Raji (cell line): ENCODE data around the gene GBX1.

Experiments used
- POLR2A ChIP-seq: IDR thresholded peaks from 2 replicates; pipeline ENCODE4 v1.6.1; 2011; ENCODE audit warnings: low read depth, low read length, control low read depth; ENCODE audit not compliant: insufficient read depth

GBX1 gene

DNA sequence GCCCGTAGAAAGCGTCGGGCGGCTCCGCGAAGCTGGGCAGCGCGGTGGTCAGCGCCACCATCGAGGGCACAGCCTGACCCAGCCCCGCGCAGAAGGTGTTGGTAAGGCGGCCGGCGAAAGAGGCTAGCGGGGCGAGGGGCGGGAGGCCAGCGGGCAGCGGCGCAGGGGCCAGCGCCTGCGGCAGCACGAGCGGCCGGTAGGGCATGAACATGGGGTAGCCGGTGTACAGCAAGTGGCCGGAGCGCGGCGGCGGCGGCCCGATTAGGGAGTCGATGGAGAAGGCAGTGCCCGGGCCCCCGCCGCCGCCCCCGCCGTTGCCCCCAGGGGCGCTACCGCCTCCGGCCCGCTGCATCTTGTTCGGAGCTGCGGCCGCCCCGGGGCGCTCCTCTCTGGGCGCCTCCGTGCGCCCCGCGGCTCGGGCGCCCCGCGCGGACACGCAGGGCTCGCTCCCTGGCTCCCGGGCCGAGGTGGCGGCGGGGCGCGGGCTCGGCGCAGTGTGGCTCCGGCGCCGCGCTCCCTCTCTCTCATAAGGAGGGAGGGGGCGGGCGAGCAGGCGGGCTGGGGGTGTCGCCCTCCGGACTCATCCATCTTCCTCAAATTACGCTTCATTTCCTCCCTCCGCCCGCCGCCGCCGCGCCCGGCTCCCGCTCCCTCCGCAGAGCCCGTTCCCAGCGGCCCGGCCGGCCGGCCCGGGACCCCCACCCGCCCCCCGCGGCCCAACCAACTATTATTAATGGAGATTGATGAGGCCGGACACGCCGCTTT lies at the start of gene GBX1:
GBX1 (minus strand) TSS at position 498 of the 765 bp plus-strand sequence; CDS start at position 352, 146 bp downstream.
- no peak for TF ChIP-seq POLR2A

DNA sequence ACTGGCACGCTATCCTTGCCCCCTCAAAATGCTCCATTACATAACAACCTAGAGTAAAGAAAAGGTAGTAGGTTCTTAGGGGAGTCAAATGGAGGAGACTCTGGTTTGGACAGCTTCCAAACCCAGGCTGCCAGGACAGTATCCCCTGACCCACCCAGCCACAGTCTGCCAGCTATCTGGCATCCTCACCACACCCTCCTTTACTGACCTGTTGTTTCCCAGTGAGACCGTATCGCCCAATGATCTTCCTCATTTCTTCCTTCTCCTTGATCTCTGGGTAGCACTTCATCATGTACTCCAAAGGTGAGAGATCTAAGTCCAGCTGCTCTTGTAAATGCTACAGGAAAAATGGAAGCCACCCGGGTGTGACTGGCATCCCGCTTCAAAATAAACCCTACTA lies 47.9 kb upstream of the GBX1 start:
- TF ChIP-seq POLR2A: no peak

DNA sequence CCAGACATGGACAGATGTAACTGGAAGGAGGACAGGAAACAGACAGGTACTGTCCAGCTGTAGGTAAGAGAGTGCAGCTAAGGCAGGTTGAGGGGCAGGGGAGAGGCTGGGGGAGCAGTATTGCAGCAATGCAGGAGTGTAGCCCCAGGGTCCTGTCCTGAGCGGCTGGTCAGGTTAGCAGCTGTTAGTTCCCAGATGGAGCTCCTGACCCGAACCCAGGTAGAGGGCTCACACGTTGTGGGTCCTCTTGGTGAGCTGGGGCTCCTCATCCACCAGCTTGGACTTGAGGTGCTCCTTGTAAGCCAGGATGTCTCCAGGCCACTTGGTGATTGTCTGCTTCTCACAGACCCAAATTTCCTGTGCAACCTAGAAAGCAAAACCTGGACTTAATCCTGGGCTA lies 46.3 kb upstream of the GBX1 start:
- no peak for TF ChIP-seq POLR2A

DNA sequence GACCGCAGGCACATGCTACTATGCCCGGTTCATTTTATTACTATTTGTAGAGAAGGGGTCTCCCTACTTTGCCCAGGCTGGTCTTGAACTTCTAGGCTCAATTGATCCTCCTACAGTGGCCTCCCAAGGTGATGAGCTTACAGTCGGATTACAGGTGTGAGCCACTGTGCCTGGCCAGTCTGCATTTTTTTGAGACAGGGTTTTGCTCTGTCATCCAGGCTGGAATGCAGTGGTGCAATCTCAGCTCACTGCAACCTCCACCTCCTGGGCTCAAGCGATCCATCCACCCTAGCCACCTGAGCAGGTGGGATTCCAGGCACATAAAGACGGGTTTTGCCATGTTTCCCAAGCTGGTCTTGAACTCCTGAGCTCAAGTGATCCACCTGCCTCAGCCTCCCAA lies 45.1 kb upstream of the GBX1 start:
- TF ChIP-seq POLR2A: no peak

DNA sequence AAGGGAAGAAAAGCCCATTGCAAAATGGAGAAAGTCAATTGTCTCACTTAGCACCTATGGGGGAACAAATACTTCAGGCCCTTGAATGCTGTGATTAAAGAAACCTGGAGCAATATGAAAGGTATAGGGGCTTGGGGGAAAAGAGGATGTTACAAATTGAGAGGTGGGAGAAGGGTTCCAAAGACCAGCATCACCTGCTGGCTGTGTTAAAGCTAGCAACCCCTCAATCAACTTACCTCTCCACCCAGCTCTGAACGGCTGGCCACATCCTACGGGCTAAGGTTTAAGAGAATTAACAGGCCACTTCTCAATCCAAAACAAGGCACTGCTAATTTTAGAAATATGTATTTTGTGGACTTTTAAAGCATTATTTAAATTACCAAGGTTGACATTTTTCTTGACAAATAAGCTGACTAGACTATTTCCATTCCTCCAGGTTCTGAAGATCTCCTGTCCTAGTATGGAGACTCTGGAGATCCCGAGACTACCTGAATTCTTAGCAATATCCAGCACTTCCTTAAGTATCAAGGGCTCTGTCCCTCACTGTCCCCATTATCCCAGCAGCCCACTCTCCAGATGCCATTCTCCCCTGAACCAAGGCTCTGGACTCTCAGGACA lies 43.8 kb upstream of the GBX1 start:
- TF ChIP-seq POLR2A: no peak

DNA sequence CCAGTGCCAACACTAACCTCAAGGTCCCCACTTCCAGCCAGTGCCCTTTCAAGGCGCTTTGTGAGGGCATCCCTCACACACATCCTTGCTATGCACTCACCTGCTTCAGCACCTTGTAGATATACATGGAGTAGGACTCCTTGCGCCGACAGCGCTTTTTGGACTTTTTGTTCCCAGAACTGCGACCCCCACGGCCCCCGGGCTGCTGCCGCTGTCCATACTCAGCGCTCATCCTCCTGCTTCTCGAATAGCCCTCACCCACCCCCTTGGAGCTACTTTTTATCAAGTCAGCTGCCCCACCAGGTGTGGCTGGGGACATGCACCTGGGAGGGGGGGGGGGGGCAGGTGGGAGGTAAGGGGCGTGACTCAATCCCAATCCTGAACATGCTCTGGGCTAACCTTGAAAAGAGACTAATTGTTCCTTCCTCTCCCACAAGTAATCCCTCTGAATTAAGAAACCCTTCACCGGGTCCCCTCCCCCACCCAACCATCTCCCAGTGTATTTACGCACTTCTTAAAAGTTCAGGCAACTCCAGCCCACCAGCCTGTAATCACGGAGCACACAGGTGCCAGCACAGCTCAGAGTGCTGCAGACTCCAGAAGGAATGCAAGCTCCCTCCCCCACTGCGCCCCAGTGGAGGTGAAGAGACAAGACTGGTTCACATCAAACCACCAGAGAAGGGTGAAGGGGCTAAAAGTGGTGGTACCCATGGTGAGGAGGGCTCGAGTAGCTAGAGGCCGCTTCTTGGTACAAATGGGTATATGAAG lies 42.8 kb upstream of the GBX1 start, which contains the start of gene H2BK1:
H2BK1 (minus strand) TSS at position 402 of the 768 bp plus-strand sequence; CDS start at position 232, 170 bp downstream.
- TF ChIP-seq POLR2A: no peak

DNA sequence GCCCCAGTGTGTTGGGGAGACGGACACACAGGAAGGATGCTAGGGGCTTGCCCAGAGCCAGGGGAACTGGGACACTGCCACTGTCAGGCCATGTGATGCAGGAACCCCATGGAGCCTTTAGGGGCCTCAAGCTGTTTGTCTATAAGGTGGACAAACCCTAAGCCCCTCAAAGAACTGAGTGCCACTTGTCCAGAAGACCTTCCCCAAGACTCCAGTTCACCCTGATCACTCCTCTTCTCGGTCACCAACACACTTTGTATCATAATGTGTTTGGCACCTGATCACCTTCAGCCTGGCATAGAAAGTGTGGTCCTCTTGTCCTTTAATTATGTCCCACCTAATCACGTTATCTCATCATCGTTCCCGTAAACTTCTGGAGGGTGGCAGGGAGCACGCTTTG lies 42.1 kb upstream of the GBX1 start:
- no peak for TF ChIP-seq POLR2A

DNA sequence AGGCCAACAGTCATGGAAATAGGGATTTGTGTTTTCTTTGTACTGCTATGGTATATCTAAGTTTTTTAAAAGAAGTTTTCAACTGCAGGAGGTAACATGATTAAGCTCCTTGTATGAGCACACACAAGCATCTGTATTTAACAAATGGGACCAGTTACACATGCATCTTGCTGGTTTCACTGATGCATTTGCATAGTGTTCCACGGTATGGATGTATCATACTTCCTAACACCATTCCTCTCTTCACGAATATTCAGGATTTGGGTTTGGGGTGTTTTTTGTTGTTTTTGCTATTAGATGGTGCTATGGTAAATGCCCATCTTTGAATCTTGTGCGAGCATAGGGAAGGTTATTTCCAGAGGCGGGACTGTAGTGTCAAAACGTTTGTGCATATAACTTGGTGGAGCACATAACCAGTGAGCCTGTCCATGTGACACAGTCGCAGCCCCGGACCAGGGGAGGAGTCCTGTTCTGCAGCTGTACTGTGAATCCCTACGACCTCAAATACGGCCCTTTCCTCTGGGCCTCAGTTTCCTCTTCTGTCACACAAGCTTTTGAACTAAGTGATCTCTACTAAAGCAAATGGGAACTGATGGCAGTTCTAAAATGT lies 40.9 kb upstream of the GBX1 start:
- TF ChIP-seq POLR2A: no peak

DNA sequence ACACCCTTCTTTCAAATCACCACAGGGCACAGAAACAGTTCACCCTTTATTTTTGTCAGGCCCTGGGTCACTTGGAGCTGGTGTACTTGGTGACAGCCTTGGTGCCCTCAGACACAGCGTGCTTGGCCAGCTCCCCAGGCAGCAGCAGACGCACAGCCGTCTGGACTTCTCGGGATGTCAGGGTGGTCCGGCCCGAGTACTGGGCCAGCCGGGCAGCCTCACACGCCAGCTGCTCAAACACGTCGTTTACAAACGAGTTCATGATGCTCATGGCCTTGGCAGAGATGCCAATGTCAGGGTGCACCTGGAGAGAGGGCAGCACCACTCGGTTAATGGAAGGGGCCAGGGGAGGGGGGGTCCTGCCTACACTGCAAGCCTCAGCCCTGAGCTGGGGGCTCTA lies 40.3 kb upstream of the GBX1 start:
- no peak for TF ChIP-seq POLR2A

DNA sequence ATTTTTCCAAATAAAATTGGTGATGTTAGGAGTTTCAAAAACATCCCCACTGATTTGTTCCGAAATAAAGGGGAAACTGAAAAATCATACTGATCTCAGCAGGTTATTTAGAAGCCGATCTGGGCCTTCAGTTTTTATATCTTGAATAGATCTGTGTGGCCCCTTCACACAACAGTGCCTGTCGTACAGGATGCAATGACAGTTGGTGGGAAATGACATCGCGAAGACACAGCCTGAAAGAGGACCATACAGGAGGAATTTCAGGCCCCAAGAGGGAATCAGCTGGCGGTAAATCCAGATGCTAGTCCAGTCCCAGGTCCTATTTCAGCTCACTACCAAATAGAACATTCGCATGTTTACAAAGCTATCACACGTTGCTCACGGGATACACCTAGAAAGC lies 39.8 kb upstream of the GBX1 start:
- no peak for TF ChIP-seq POLR2A

DNA sequence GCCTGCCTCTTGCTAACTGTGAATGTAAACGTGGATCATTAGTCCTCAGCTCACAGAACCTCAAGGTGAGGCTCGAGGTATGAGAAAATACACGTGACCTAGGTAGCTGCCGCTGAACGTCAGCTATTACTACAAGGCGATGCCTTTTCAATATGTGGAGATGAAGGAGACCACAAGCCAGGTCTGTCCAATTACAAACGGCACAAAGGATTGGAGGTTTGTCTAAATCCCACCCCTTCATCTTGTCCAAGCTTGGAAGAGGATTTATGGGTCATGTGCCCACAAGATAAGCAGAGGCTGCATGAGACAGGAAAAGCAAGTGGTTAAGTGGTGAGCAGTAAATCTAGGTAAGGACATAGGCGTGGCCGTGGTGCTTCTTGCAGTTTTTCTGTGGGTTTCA lies 39.4 kb upstream of the GBX1 start:
- no peak for TF ChIP-seq POLR2A

DNA sequence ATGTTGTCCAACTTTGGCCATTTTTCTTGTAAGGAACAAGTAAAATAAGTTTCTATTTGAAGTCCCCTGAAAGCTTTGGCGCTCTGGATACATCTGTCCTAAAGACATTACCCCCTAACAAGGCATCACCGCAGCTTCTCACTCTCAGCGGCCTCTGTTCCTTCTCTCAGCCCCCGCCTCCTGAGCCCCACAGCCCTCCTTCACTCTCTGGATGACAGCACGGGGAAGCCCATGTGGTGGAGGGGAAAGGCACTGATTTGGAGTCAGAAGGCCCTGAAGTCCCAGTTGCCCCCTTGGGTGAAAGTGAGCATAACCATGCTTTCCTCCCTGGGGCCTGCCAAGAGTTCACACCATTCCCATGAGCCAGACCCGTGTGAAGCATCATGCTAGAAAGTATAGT lies 38.2 kb upstream of the GBX1 start:
- TF ChIP-seq POLR2A: no peak

DNA sequence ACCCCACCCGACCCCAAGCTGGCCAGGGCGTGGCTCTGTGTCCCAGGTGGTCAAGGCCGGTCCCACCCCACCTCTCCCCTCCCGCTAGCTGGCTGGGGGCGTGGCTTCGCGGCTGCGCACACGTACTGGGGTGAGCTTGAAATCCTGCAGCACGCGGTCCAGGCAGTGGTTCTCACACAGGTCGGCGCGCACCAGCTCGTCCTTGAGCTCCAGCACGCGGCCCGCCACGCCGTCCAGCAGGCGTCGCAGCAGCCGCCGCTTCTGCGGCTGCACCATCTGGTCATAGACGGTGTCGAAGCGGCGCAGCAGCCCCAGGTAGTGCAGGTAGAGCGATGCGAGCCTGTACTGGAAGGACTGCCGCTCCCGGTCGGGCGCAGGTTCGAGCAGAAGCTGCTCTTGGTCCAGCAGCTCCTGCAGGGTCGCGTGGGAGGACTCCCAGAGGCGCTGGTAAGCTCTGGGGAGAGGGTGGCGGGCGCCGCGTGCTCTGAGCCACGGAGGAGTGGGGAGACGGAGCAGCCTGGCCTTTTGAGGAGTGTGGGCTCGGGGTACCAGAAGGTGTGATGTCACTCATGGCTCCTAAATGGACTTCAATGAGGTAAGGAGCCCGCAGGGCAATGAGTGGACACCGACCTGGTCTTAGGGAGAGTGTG lies 37.0 kb upstream of the GBX1 start:
- no peak for TF ChIP-seq POLR2A

DNA sequence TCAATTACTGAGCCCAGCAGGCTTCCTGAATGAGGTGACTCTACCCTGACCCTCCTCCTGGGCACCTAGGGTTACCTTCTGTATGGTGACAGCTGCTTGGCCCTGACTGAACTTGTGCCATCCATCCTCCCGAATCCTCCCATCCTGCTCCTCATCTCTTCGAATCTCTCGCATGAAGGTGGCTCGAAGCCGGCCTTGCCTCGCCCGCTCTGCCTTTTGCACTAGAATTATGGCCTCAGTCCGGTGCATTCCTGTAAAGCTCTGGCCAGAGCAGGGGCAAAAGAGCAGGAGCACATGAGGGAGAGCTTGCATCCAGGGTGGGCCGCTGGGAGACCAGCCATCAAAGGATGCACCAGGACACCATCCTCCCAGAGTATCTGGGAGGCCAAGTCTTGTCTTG lies 35.3 kb upstream of the GBX1 start:
- TF ChIP-seq POLR2A: no peak

DNA sequence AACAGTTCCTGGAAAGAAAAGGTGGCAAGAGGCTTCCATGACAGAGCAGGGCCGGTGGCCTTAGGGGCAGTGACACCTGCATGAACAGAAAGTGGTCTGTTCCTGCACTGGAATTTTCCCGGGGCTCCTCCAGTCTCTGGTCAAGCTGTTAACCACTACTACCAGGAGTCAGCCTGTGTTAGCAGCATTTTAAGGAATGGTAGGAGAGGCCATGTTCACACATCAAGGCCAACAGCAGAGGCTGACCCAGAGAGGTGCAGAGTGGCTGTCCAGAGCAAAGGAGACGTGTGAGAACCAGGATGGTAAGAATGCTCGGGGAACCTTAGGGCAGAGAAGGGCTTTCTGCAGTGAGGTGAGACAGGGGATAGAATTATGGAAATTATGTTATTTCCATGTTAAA lies 34.3 kb upstream of the GBX1 start:
- TF ChIP-seq POLR2A: no peak

DNA sequence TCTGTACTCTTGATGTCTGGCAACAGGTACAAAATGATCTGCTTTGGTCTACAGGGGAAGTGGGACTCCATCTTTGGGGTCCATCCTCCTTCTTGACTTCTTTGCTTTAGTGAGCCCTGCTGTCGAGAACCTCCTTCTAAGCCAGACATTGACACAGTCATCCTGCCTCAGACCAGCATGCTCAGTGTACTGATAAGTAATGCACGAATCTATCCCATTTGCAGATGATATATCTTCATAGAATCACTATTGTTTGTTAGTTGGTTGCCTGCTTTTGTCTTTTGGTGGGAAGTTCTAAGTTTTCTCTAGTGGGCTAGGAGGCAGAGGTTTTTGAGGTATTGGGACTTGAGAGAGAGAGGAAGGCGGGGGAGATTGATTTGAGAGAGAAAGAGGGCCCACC lies 33.9 kb upstream of the GBX1 start:
- TF ChIP-seq POLR2A: no peak
